SK-N-SH (cell line): Measurements from ENCODE around the gene SYNDIG1L.

Experiments used
- RAD21 ChIP-seq: IDR thresholded peaks from 2 replicates; pipeline ENCODE4 v1.6.1; 2012; ENCODE audit warnings: mild to moderate bottlenecking, low read length
- SMC3 ChIP-seq: IDR thresholded peaks from 2 replicates; pipeline ENCODE4 v1.6.1; 2012; ENCODE audit warnings: low read depth, low read length, improper control_type of control experiment
- USF2 ChIP-seq: fragments of 150-350 bp; IDR thresholded peaks from 2 replicates; pipeline ENCODE4 v1.6.1; 2017; ENCODE audit warnings: antibody characterized with exemption, low read length, low read depth, borderline replicate concordance

GRCh38 chr14:74463697-74464096 is 37.7 kb upstream of the SYNDIG1L start:
- TF ChIP-seq SMC3 (no peak), RAD21 (no peak), USF2 (no peak)
